OCI-LY7 (cell line): ENCODE results near the gene SCT. TPM values are rescaled to one million over a fixed set of nuclear protein-coding genes. Genes with fewer than 3 reads are reported as not detected.

Experiments
- BruUV-seq: library from RNA; stranded (reverse); fragments of 400-500 nt; replicated peaks from 2 replicates; lab custom pipeline; 2021; lab: Mats Ljungman, UMichigan
- CTCF ChIA-PET: fragments of 300-600 bp; sonication (Branson Sonifier 250); formaldehyde crosslinking; loops from one replicate; lab custom pipeline; 2022; ENCODE audit warnings: antibody characterized with exemption; ENCODE audit not compliant: unreplicated experiment; lab: Charles Lee
- POLR2A ChIA-PET: fragments of 300-600 bp; sonication (Branson Sonifier 250); formaldehyde crosslinking; loops from one replicate; lab custom pipeline; 2022; ENCODE audit warnings: antibody characterized with exemption; lab: Charles Lee
- DNase-seq: peaks from one replicate; pipeline ENCODE4 v3.0.0-alpha.2; 2015; ENCODE audit warnings: low spot score
- H2AFZ ChIP-seq: fragments of 200-600 bp; sonication (generic), shearing (Covaris generic); 2 replicates; pipeline ENCODE4 v1.6.1; 2014; ENCODE audit warnings: mild to moderate bottlenecking, antibody characterized with exemption, low read length, moderate library complexity
- H3K27ac ChIP-seq: fragments of 200-600 bp; sonication (generic); 2 replicates; pipeline ENCODE4 v1.5.1; 2014; ENCODE audit warnings: mixed run types, low read depth, mild to moderate bottlenecking, moderate library complexity, low read length, inconsistent platforms; ENCODE audit not compliant: poor library complexity, severe bottlenecking
- H3K36me3 ChIP-seq: fragments of 200-600 bp; sonication (generic); 2 replicates; pipeline ENCODE4 v1.6.1; 2014; ENCODE audit warnings: mild to moderate bottlenecking, antibody characterized with exemption, low read length, moderate library complexity, mixed read lengths; ENCODE audit not compliant: insufficient read depth
- H3K4me1 ChIP-seq: fragments of 200-600 bp; sonication (generic); 2 replicates; pipeline ENCODE4 v1.5.1; 2014; ENCODE audit warnings: mild to moderate bottlenecking, low read length; ENCODE audit not compliant: insufficient read depth, poor library complexity, severe bottlenecking
- H3K4me2 ChIP-seq: fragments of 200-600 bp; sonication (generic); 2 replicates; pipeline ENCODE4 v1.6.1; 2014; ENCODE audit warnings: mild to moderate bottlenecking, low read length
- H3K4me3 ChIP-seq: fragments of 200-600 bp; sonication (generic); 2 replicates; pipeline ENCODE4 v1.5.1; 2014; ENCODE audit warnings: mild to moderate bottlenecking, low read depth, low read length; ENCODE audit not compliant: poor library complexity, severe bottlenecking
- H3K79me2 ChIP-seq: fragments of 200-600 bp; sonication (generic); 2 replicates; pipeline ENCODE4 v1.6.1; 2016; ENCODE audit warnings: low read depth, mild to moderate bottlenecking, low read length, moderate library complexity, mixed read lengths; ENCODE audit not compliant: insufficient read depth
- H3K9me2 ChIP-seq: fragments of 200-600 bp; sonication (generic); 2 replicates; pipeline ENCODE4 v1.6.1; 2016; ENCODE audit warnings: mild to moderate bottlenecking, low read length, mixed read lengths; ENCODE audit not compliant: insufficient read depth
- H3K9me3 ChIP-seq: fragments of 200-600 bp; sonication (generic); 2 replicates; pipeline ENCODE4 v1.6.1; 2014; ENCODE audit warnings: mild to moderate bottlenecking, mixed run types, low read length, mixed read lengths
- H4K20me1 ChIP-seq: fragments of 200-600 bp; sonication (generic); 2 replicates; pipeline ENCODE4 v1.6.1; 2014; ENCODE audit warnings: mild to moderate bottlenecking, antibody characterized with exemption, low read length, moderate library complexity, mixed read lengths; ENCODE audit not compliant: insufficient read depth
- EZH2phosphoT487 ChIP-seq: fragments of 200-600 bp; sonication (generic); IDR thresholded peaks from 2 replicates; pipeline ENCODE4 v1.6.1; 2018; ENCODE audit warnings: low read depth, borderline replicate concordance, mild to moderate bottlenecking, mixed run types, antibody characterized with exemption, low read length, moderate library complexity, mixed read lengths
- intact Hi-C: fragments of 100-400 bp; cut with micrococcal nuclease; formaldehyde crosslinking; loops from one replicate; pipeline ENCODE4 v1.10.0; 2022; ENCODE audit not compliant: unreplicated experiment
- total RNA-seq, 2 experiments: library from RNA; depleted of rRNA in 1 of 2; stranded (reverse); fragments of >200 nt in 1 of 2; shearing (Covaris generic) in 1 of 2; gene quantifications; 2 replicates each; pipeline ENCODE4 v1.2.3, GENCODE V29; 2014 to 2022
- TF ChIP-seq, protein P1 (sequence below): fragments of 200-600 bp; sonication (generic); conservative IDR thresholded peaks from 2 replicates; pipeline ENCODE4 v1.5.1; 2014; ENCODE audit warnings: mild to moderate bottlenecking, antibody characterized with exemption, low read length, moderate library complexity, mixed read lengths

The SCT gene
- total RNA-seq, 2 experiments from 2014 or later: not detected

DNA sequence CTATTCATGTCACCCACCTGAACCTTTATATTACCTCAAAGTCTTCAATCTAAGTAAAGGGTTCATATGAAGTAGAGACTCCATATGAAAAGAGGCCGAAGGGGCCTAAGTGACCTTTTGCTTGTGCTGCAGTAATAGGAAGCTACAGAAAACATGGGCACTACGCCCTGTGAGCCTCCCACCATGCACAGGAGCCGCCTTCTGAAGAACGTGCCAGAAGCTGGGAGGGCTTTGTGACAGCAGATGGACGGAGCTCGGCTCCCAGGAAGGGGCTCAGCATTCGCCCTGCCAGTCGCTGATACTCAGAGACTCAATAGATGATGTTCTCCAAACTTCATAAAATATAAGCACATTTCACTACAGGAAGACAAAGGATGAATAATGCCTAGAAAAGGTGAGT is 46.9 kb upstream of the SCT start:
- Histone ChIP-seq H4K20me1 (no peaks in the 10 kb centered on the region), H3K4me3 (no peak overlapping the region), H3K36me3 (peaks cover 57% of the 10 kb centered on the region), H3K9me2 (no peaks in the 10 kb centered on the region), H3K79me2 (no peaks in the 10 kb centered on the region), H3K27ac (no peak overlapping the region), H2AFZ (no peak overlapping the region), H3K4me1 (no peaks in the 10 kb centered on the region), H3K4me2 (no peak overlapping the region), H3K9me3 (no peaks in the 10 kb centered on the region)
- no TSS peak for BruUV-seq
- POLR2A ChIA-PET: no interaction called here
- CTCF ChIA-PET: no interaction called here
- no peak for DNase-seq
- TF ChIP-seq, protein P1, sequence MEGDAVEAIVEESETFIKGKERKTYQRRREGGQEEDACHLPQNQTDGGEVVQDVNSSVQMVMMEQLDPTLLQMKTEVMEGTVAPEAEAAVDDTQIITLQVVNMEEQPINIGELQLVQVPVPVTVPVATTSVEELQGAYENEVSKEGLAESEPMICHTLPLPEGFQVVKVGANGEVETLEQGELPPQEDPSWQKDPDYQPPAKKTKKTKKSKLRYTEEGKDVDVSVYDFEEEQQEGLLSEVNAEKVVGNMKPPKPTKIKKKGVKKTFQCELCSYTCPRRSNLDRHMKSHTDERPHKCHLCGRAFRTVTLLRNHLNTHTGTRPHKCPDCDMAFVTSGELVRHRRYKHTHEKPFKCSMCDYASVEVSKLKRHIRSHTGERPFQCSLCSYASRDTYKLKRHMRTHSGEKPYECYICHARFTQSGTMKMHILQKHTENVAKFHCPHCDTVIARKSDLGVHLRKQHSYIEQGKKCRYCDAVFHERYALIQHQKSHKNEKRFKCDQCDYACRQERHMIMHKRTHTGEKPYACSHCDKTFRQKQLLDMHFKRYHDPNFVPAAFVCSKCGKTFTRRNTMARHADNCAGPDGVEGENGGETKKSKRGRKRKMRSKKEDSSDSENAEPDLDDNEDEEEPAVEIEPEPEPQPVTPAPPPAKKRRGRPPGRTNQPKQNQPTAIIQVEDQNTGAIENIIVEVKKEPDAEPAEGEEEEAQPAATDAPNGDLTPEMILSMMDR: no peak
- TF ChIP-seq EZH2phosphoT487: no peak
- intact Hi-C loops: no loop called here

DNA sequence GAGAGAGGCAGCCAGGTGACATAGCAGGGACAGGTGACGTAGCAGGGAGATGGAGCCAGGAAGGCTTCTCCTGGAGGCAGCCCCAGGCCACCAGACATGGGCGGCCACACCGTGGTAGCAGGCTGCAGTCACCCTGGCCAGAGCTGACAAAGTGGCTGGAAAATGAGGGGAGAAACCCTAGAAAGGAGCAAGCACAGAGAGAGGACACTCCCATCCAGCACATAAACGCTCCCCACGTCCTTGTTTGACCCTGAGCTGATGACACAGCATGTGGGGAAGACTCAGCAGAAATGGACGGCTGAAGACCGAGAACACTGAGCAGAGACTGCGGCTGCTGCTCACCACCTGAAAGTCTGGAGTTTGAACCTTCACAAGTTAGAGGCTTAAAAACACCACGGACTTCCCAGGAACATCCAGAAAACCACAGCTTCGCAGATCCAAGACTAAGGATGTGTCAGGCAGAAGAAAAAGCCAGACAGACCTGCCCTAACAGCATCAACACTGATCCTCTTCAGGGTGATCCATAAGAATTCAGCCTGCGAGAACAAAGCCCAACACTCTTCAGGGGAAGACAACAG is 38.8 kb upstream of the SCT start:
- intact Hi-C loops: no loop called here
- no peaks in the 10 kb centered on the region for H4K20me1 ChIP-seq
- BruUV-seq: no TSS peak
- no peaks in the 10 kb centered on the region for H3K9me3 ChIP-seq
- no peaks in the 10 kb centered on the region for H3K9me2 ChIP-seq
- TF ChIP-seq, protein P1: no peak
- TF ChIP-seq EZH2phosphoT487: no peak
- DNase-seq: no peak
- H3K36me3 ChIP-seq: peaks cover 50% of the 10 kb centered on the region
- no peak overlapping the region for H3K4me3 ChIP-seq
- H3K4me2 ChIP-seq: no peak overlapping the region
- H3K27ac ChIP-seq: no peak overlapping the region
- ChIA-PET POLR2A (interaction anchor here (0.6 kb wide), 1 partner anchor 16 kb away, joined by 5 read pairs; no protein-coding TSS in a partner anchor), CTCF (no interaction called here)
- H3K79me2 ChIP-seq: no peaks in the 10 kb centered on the region
- no peaks in the 10 kb centered on the region for H3K4me1 ChIP-seq
- H2AFZ ChIP-seq: no peak overlapping the region

DNA sequence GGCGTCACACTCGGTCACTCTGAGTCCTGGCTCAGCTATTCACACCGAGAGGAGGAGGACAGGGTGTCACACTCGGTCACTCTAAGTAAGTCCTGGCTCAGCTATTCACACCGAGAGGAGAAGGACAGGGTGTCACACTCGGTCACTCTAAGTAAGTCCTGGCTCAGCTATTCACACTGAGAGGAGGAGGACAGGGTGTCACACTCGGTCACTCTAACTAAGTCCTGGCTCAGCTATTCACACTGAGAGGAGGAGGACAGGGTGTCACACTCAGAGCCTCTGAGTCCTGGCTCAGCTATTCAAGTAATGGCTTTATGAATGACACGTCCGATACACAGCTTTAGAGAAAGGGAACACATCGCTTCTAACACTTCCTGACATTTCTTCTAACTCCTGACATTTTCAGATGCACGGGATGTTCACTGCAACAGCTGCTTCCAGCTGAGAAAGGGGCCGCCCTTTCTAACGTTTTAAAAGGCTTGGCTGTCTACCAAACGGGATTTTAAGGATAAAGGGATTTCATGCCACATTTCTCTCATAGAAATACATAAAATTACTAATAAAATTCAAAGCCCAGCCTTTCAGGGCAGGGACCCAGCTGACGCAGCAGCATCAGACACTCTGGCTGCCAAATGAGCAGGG is 38.2 kb upstream of the SCT start:
- POLR2A ChIA-PET: interaction anchor here (0.6 kb wide), 1 partner anchor 15 kb away, joined by 5 read pairs; no protein-coding TSS in a partner anchor
- Histone ChIP-seq H3K4me2 (no peak overlapping the region), H2AFZ (no peak overlapping the region), H3K4me3 (no peak overlapping the region), H3K4me1 (peaks cover 4% of the 10 kb centered on the region), H4K20me1 (no peaks in the 10 kb centered on the region), H3K27ac (no peak overlapping the region), H3K79me2 (no peaks in the 10 kb centered on the region), H3K9me3 (no peaks in the 10 kb centered on the region), H3K9me2 (no peaks in the 10 kb centered on the region), H3K36me3 (peaks cover 54% of the 10 kb centered on the region)
- CTCF ChIA-PET: no interaction called here
- no TSS peak for BruUV-seq
- TF ChIP-seq EZH2phosphoT487: no peak
- no peak for DNase-seq
- intact Hi-C loops: no loop called here
